Small intestine (tissue), 7 donors: ENCODE measurements around the gene SORCS2. TPM values are rescaled to one million over a fixed set of nuclear protein-coding genes. Genes with fewer than 3 reads are reported as not detected.

Experiments
- DNase-seq, 2 donors: peaks; one replicate each; pipeline versions ENCODE4 v3.0.0 to v3.0.0-alpha.2; 2013
- FAIRE-seq: peaks from 2 replicates; lab custom pipeline; 2012; peaks lifted over from hg19 to GRCh38; lab: Jason Lieb, UNC
- H3K27ac ChIP-seq, 3 donors: one replicate each; pipeline ENCODE4 v1.5.1; 2013; ENCODE audit warnings: low read length in 2 of 3, mild to moderate bottlenecking in 2 of 3, control low read depth in 1 of 3, inconsistent platforms in 1 of 3, low read depth in 1 of 3, moderate library complexity in 1 of 3
- H3K27me3 ChIP-seq, 3 donors: one replicate each; pipeline ENCODE4 v1.6.1; 2013; ENCODE audit warnings: low read length in 3 of 3, inconsistent platforms in 1 of 3; ENCODE audit not compliant: control insufficient read depth in 3 of 3, insufficient read depth in 3 of 3
- H3K36me3 ChIP-seq, 3 donors: one replicate each; pipeline ENCODE4 v1.6.1; 2013; ENCODE audit warnings: low read length in 3 of 3, inconsistent platforms in 1 of 3, low read depth in 1 of 3, mild to moderate bottlenecking in 1 of 3, moderate library complexity in 1 of 3; ENCODE audit not compliant: control insufficient read depth in 3 of 3, insufficient read depth in 2 of 3
- H3K4me1 ChIP-seq, 3 donors: one replicate each; pipeline ENCODE4 v1.6.1; 2013; ENCODE audit warnings: low read length in 2 of 3, inconsistent platforms in 1 of 3, low read depth in 1 of 3, mild to moderate bottlenecking in 1 of 3, moderate library complexity in 1 of 3; ENCODE audit not compliant: control insufficient read depth in 3 of 3, insufficient read depth in 2 of 3
- H3K4me3 ChIP-seq, 3 donors: one replicate each; pipeline ENCODE4 v1.5.1; 2013; ENCODE audit warnings: low read length in 3 of 3, control low read depth in 1 of 3, inconsistent platforms in 1 of 3, low read depth in 1 of 3, mild to moderate bottlenecking in 1 of 3, moderate library complexity in 1 of 3
- H3K9me3 ChIP-seq, 2 donors: one replicate each; pipeline ENCODE4 v1.6.1; 2013; ENCODE audit warnings: low read depth in 1 of 2, low read length in 1 of 2; ENCODE audit not compliant: control insufficient read depth in 2 of 2, insufficient read depth in 1 of 2
- WGBS, 3 donors: extraction: QIAGEN DNeasy Blood & Tissue Kit; methylation state at CpG; one replicate each; pipeline ENCODE4 v1.1.7; 2013; 5-methylcytosine and 5-hydroxymethylcytosine counted together
- polyA plus RNA-seq, 4 donors: library from polyadenylated mRNA; stranded (reverse) in 3 of 4; unstranded in 1 of 4; fragments of 200-250 nt in 3 of 4; fragments of 120-200 nt in 1 of 4; gene quantifications; one replicate each; pipeline versions ENCODE4 v1.2.1 to v1.2.3, GENCODE V29; 2013
- donor health status: healthy with polysubstance abuse.
- donor health status: control.
- donor health status: control.
- donor health status: Bipolar disorder and iron deficiency.
- donor health status: healthy.

SORCS2 gene
- polyA plus RNA-seq, 4 donors: 0.63 to 3.3 (median 2.2) TPM; not detected in 1

- no peak for FAIRE-seq
- Histone ChIP-seq H3K36me3 (no peaks in the 10 kb centered on the region), H3K4me1 (peaks cover 0 to 14% (median 0%) of the 10 kb centered on the region in 3 donors), H3K9me3 (no peaks in the 10 kb centered on the region), H3K27ac (no peak overlapping the region), H3K27me3 (peaks cover 3 to 39% (median 8%) of the 10 kb centered on the region in 3 donors), H3K4me3 (no peak overlapping the region)
- WGBS, 3 donors: 44 to 71% (median 53%) methylated on average over 5 of the region's 5 CpGs
- DNase-seq: no peak
Observed at GRCh38 chr4:7196736-7197135, 4.4 kb downstream of the SORCS2 start.

DNA sequence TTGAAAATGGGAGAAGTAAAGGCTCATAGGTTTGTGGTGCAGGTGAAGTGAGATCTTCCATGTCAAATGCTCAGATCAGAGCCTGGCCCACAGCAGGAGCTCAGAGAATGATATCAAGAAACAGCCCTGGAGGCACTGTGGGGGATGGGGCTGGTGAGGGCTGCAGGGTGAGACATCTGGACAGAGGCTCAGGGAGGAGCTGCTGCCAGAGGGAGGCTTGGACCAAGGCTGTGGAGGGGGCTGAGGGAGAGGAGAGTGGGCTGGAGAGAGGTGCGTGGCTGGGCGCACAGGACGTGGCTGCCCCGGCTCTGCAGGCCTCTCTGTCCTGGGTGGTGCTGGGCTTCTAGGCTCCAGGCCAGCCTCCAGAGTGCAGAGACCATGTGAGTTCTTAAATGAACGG, 5.6 kb downstream of the SORCS2 start:
- FAIRE-seq: no peak

DNA sequence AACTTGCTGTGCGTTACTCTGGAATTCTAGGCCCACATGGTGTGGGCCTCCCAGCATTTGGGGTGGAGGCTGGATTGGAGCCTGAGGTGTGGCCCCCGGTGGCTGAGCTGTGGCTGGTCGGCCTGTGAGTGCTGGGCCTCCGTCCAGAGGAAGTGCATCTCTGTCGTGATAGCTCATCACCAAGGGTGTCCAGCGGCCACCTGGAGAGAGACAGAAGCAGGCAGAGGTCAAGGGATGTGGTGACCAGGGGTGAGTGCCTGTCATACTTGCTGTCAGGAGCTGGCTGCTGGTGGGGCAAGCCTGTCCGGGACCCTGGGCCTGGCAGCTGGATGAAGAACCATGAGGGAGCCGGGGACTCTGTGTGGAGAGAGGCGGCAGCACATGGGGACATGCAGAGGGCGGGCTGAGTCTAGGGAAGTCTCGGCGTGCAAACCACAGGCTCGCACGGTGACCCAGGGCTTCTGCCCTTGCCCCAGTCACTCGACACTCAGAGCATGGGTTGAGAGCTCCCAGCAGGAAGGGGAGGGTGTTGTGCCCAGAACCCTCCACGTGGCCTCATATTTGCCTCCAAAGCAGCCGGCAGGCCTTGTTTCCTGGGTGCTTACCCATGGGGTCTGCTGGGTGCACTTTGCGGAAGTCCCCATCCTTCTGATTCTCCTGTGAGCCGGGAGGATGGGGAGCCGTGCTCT, 6.2 kb downstream of the SORCS2 start:
- H3K36me3 ChIP-seq: no peaks in the 10 kb centered on the region
- FAIRE-seq (no peak), DNase-seq (no peak)
- 74 to 76% (median 75%) methylated on average over 19 to 20 of the region's 20 CpGs for WGBS, 3 donors
- no peak overlapping the region for H3K27ac ChIP-seq
- H3K27me3 ChIP-seq: peaks cover 0 to 28% (median 4%) of the 10 kb centered on the region in 3 donors
- no peaks in the 10 kb centered on the region for H3K9me3 ChIP-seq
- peaks cover 0 to 2% (median 0%) of the 10 kb centered on the region in 3 donors for H3K4me1 ChIP-seq
- no peak overlapping the region for H3K4me3 ChIP-seq

More for the DNA sequence above, 5.6 kb downstream of the SORCS2 start:
- DNase-seq: no peak
- H3K27me3 ChIP-seq: peaks cover 0 to 34% (median 7%) of the 10 kb centered on the region in 3 donors
- no peak overlapping the region for H3K27ac ChIP-seq
- H3K4me1 ChIP-seq: peaks cover 0 to 9% (median 0%) of the 10 kb centered on the region in 3 donors
- 78 to 88% (median 82%) methylated on average over 5 of the region's 5 CpGs for WGBS, 3 donors
- H3K4me3 ChIP-seq: no peak overlapping the region
- no peaks in the 10 kb centered on the region for H3K9me3 ChIP-seq
- H3K36me3 ChIP-seq: no peaks in the 10 kb centered on the region

- no peak for FAIRE-seq
- no peak for DNase-seq
- peaks cover 0 to 21% (median 1%) of the 10 kb centered on the region in 3 donors for H3K27me3 ChIP-seq
- H3K4me3 ChIP-seq: no peak overlapping the region
- WGBS, 3 donors: 70 to 84% (median 80%) methylated on average over 14 to 15 of the region's 15 CpGs
- no peaks in the 10 kb centered on the region for H3K36me3 ChIP-seq
- H3K27ac ChIP-seq: no peak overlapping the region
- H3K4me1 ChIP-seq: no peaks in the 10 kb centered on the region
- H3K9me3 ChIP-seq: no peaks in the 10 kb centered on the region
Observed at GRCh38 chr4:7199129-7199725, 6.9 kb downstream of the SORCS2 start.

DNA sequence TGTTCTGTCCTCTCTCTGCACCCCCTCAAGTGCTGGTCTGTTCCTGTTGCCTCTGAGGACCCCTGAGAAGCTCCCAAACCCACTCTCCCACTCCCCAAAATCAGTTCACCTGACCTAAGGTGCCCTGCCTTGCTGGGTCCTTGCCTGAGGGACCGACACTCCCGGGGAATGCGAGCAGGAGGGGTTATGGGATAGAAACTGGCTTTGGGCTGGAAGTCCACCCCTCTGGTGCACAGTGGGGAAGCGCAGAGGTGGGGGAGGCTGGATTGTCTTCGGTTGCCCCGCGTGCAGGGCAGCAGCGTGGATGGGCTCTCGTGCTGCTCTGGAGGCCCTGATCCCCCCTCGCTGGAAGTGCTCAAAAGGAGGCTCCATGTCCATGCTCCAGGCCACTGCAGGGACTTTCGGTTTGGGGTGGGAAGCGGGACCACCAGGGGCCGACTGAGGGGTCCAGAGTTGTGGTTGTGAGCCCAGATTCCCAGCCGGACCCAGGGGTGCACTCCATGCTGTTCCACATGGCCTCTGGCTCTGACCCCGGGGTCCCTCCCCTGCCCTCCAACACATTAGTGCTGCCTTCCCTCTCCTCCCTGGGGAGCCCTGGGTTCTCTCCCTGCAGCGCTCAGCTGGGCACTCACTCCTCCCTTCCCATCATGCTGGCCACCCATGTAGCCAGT, 7.6 kb downstream of the SORCS2 start:
- 68 to 85% (median 77%) methylated on average over 16 of the region's 16 CpGs for WGBS, 3 donors

DNA sequence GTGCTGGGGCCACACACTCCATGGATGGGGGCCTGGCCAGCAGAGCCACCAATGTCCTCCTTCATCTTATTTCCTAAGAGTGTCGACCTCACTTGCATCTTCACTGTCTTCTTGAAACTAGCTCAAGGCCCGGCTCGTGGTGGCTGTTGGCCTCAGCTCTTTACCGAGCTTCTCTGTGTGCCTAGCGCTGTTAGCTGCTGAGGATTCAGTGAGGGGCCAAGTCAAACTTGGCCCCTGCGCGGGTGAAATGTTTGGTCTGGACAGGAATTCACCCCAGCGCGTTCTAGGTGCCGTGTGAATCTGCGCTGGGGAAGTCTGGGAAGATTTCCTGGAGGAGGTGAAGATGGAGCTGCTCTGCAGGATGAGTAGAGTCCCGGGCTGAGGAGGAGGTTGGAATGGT, 8.5 kb downstream of the SORCS2 start:
- FAIRE-seq (no peak), DNase-seq (no peak)
- no peaks in the 10 kb centered on the region for H3K9me3 ChIP-seq
- WGBS, 3 donors: 85 to 88% (median 87%) methylated on average over 12 of the region's 12 CpGs
- no peaks in the 10 kb centered on the region for H3K36me3 ChIP-seq
- H3K4me3 ChIP-seq: no peak overlapping the region
- H3K27ac ChIP-seq: no peak overlapping the region
- no peaks in the 10 kb centered on the region for H3K4me1 ChIP-seq
- peaks cover 0 to 7% (median 0%) of the 10 kb centered on the region in 3 donors for H3K27me3 ChIP-seq

More for the DNA sequence above, 7.6 kb downstream of the SORCS2 start:
- DNase-seq (no peak), FAIRE-seq (no peak)
- peaks cover 0 to 14% (median 0%) of the 10 kb centered on the region in 3 donors for H3K27me3 ChIP-seq
- H3K9me3 ChIP-seq: no peaks in the 10 kb centered on the region
- H3K4me1 ChIP-seq: no peaks in the 10 kb centered on the region
- H3K36me3 ChIP-seq: no peaks in the 10 kb centered on the region
- no peak overlapping the region for H3K4me3 ChIP-seq
- H3K27ac ChIP-seq: no peak overlapping the region

GRCh38 chr4:7201420-7202305, 9.3 kb downstream of the SORCS2 start:
- H3K36me3 ChIP-seq: no peaks in the 10 kb centered on the region
- H3K27me3 ChIP-seq: peaks cover 0 to 7% (median 0%) of the 10 kb centered on the region in 3 donors
- no peak for DNase-seq
- no peak overlapping the region for H3K4me3 ChIP-seq
- 64 to 69% (median 64%) methylated on average over 29 of the region's 29 CpGs for WGBS, 3 donors
- no peak overlapping the region for H3K27ac ChIP-seq
- no peaks in the 10 kb centered on the region for H3K4me1 ChIP-seq
- no peak for FAIRE-seq
- H3K9me3 ChIP-seq: no peaks in the 10 kb centered on the region

DNA sequence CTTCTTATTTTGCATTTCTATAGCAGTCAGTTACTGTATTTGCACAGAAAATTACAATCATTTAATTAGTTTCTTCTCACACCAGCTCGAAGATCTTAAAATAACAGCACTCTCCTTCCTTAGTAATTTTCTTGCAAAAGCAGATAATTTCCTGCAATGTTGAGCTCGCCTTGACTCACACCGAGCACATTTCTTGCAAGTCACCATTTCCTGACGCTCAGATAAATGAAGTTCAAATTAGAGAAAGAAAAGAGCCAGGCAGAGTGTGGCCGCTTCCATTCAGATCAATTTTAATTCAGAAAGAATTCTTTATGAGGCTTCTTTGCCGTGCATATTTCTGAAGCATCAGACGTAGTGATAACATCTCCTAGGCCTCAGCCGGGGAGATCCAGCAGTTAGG, 10.1 kb downstream of the SORCS2 start:
- Histone ChIP-seq H3K27ac (no peak overlapping the region), H3K4me1 (peaks cover 0 to 4% (median 0%) of the 10 kb centered on the region in 3 donors), H3K4me3 (no peak overlapping the region), H3K27me3 (peaks cover 0 to 7% (median 0%) of the 10 kb centered on the region in 3 donors), H3K9me3 (no peaks in the 10 kb centered on the region), H3K36me3 (no peaks in the 10 kb centered on the region)
- FAIRE-seq: no peak
- no peak for DNase-seq
- 70 to 75% (median 70%) methylated on average over 8 of the region's 8 CpGs for WGBS, 3 donors
